ENCODE measurements around the gene SERPINE3. TPM values are rescaled to one million over a fixed set of nuclear protein-coding genes. Genes with fewer than 3 reads are reported as not detected.

SERPINE3 gene
- polyA plus RNA-seq, 1 donor (not counting 4 experiments of a cell fraction or from before 2014, with no cell fraction given): not detected

DNA sequence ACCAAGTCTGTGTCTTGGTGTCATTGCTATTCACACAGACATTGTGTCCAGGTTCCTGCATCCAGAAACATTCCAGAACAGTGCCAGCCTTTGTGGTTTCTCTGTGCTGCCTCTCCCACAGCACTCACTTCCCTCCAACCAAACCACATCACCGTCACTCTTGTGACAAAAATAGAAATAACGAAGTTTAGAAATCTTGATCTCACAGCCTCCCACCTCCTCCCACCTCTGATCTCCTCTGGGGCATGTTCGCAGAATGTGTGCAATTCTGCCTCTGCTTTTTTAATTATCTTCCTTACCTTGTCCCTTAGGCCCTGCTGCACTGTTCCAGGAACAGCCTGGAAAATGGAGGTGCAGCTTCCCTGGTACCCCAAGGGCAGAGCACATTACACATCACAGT, 8.7 kb upstream of the SERPINE3 start:
- DNase-seq (ENCODE audit: low read depth, low spot score) (no peak), FAIRE-seq (no peak)
- dilution Hi-C loops (cut with MboI; ENCODE audit: extremely low pct_ligation_motif_present, low sequenced_read_pairs): no loop called here

GRCh38 chr13:51331354-51331861, 8.1 kb upstream of the SERPINE3 start:
- no peak overlapping the region for H3K4me3 ChIP-seq (ENCODE audit: control insufficient read depth in 2 of 3, extremely low read depth in 1 of 3, insufficient read depth in 2 of 3, low read depth in 1 of 3, low read length in 3 of 3)
- no peak overlapping the region for H3K4me2 ChIP-seq (ENCODE audit: control insufficient read depth, extremely low read depth, insufficient read depth, low read depth, low read length)
- no peaks in the 10 kb centered on the region for H3K4me1 ChIP-seq (ENCODE audit: control insufficient read depth, extremely low read depth, insufficient read depth, low read length)
- no peak overlapping the region for H2AFZ ChIP-seq (ENCODE audit: control insufficient read depth, low read length)
- dilution Hi-C loops (cut with MboI; ENCODE audit: extremely low pct_ligation_motif_present, low sequenced_read_pairs): no loop called here
- DNase-seq (ENCODE audit: low read depth, low spot score) (no peak), FAIRE-seq (no peak)
- no peaks in the 10 kb centered on the region for H3K79me2 ChIP-seq (ENCODE audit: control insufficient read depth, insufficient read depth, low read length)
- H4K20me1 ChIP-seq (ENCODE audit: control insufficient read depth, extremely low read depth, insufficient read depth, low read length): no peaks in the 10 kb centered on the region
- no peak overlapping the region for H3K9ac ChIP-seq (ENCODE audit: control insufficient read depth, extremely low read depth, insufficient read depth, low read length)
- no peaks in the 10 kb centered on the region for H3K9me3 ChIP-seq (ENCODE audit: control insufficient read depth, low read depth, low read length)
- no peak overlapping the region for H3K27ac ChIP-seq (ENCODE audit: control insufficient read depth, insufficient read depth, low read length)
- TF ChIP-seq EZH2 (IDR thresholded peaks at IDR 0.05; ENCODE audit: low read length): no peak
- TF ChIP-seq, protein P1, sequence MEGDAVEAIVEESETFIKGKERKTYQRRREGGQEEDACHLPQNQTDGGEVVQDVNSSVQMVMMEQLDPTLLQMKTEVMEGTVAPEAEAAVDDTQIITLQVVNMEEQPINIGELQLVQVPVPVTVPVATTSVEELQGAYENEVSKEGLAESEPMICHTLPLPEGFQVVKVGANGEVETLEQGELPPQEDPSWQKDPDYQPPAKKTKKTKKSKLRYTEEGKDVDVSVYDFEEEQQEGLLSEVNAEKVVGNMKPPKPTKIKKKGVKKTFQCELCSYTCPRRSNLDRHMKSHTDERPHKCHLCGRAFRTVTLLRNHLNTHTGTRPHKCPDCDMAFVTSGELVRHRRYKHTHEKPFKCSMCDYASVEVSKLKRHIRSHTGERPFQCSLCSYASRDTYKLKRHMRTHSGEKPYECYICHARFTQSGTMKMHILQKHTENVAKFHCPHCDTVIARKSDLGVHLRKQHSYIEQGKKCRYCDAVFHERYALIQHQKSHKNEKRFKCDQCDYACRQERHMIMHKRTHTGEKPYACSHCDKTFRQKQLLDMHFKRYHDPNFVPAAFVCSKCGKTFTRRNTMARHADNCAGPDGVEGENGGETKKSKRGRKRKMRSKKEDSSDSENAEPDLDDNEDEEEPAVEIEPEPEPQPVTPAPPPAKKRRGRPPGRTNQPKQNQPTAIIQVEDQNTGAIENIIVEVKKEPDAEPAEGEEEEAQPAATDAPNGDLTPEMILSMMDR (optimal IDR thresholded peaks at IDR 0.05 in 1 of 3, IDR thresholded peaks at IDR 0.05 in 1 of 3, conservative IDR thresholded peaks at IDR 0.05 in 1 of 3; ENCODE audit: extremely low read depth in 1 of 3, insufficient read depth in 2 of 3, low read length in 3 of 3): no peak
- H3K36me3 ChIP-seq (ENCODE audit: control insufficient read depth in 2 of 2, extremely low read depth in 1 of 2, insufficient read depth in 2 of 2, low read length in 2 of 2): no peaks in the 10 kb centered on the region
- H3K27me3 ChIP-seq (ENCODE audit: control insufficient read depth, extremely low read depth, insufficient read depth, low read length): no peaks in the 10 kb centered on the region
- no peaks in the 10 kb centered on the region for H3K9me1 ChIP-seq (ENCODE audit: control insufficient read depth, extremely low read depth, insufficient read depth, low read length)

More for the DNA sequence above, 8.7 kb upstream of the SERPINE3 start:
- Histone ChIP-seq H3K4me2 (ENCODE audit: control insufficient read depth, extremely low read depth, insufficient read depth, low read depth, low read length) (no peak overlapping the region), H3K4me3 (ENCODE audit: control insufficient read depth in 2 of 3, extremely low read depth in 1 of 3, insufficient read depth in 2 of 3, low read depth in 1 of 3, low read length in 3 of 3) (no peak overlapping the region), H2AFZ (ENCODE audit: control insufficient read depth, low read length) (no peak overlapping the region), H3K27me3 (ENCODE audit: control insufficient read depth, extremely low read depth, insufficient read depth, low read length) (no peaks in the 10 kb centered on the region), H4K20me1 (ENCODE audit: control insufficient read depth, extremely low read depth, insufficient read depth, low read length) (no peaks in the 10 kb centered on the region), H3K79me2 (ENCODE audit: control insufficient read depth, insufficient read depth, low read length) (no peaks in the 10 kb centered on the region), H3K4me1 (ENCODE audit: control insufficient read depth, extremely low read depth, insufficient read depth, low read length) (no peaks in the 10 kb centered on the region), H3K9me1 (ENCODE audit: control insufficient read depth, extremely low read depth, insufficient read depth, low read length) (no peaks in the 10 kb centered on the region), H3K36me3 (ENCODE audit: control insufficient read depth in 2 of 2, extremely low read depth in 1 of 2, insufficient read depth in 2 of 2, low read length in 2 of 2) (no peaks in the 10 kb centered on the region), H3K9me3 (ENCODE audit: control insufficient read depth, low read depth, low read length) (no peaks in the 10 kb centered on the region), H3K9ac (ENCODE audit: control insufficient read depth, extremely low read depth, insufficient read depth, low read length) (no peak overlapping the region), H3K27ac (ENCODE audit: control insufficient read depth, insufficient read depth, low read length) (no peak overlapping the region)
- no peak for TF ChIP-seq EZH2 (IDR thresholded peaks at IDR 0.05; ENCODE audit: low read length)
- TF ChIP-seq, protein P1 (optimal IDR thresholded peaks at IDR 0.05 in 1 of 3, IDR thresholded peaks at IDR 0.05 in 1 of 3, conservative IDR thresholded peaks at IDR 0.05 in 1 of 3; ENCODE audit: extremely low read depth in 1 of 3, insufficient read depth in 2 of 3, low read length in 3 of 3): no peak
